Activated T-cell treated with anti-CD3 and anti-CD28 coated beads, Interleukin-2, amount 50 U/mL, for 24 hours (primary cell): ENCODE data around the gene SNORC.
"Not testable (repeated sequence)": the region's sequence is repeated elsewhere in the genome, so short reads cannot be mapped to it uniquely, and the experiment has no call there.

ENCODE experiments used
- DNase-seq: peaks from one replicate; pipeline ENCODE4 v3.0.0-alpha.2; 2020
- H3K27ac Mint-ChIP-seq: 2 replicates; pipeline ENCODE4 v1.8.0; 2020; ENCODE audit warnings: mild to moderate bottlenecking, mixed read lengths
- H3K27me3 Mint-ChIP-seq: 2 replicates; pipeline ENCODE4 v1.8.0; 2020; ENCODE audit warnings: mixed read lengths
- H3K36me3 Mint-ChIP-seq: 2 replicates; pipeline ENCODE4 v1.8.0; 2020; ENCODE audit warnings: low read depth, mixed read lengths
- H3K4me1 Mint-ChIP-seq: 2 replicates; pipeline ENCODE4 v1.8.0; 2020; ENCODE audit warnings: low read depth, mixed read lengths
- H3K4me3 Mint-ChIP-seq: 2 replicates; pipeline ENCODE4 v1.8.0; 2020; ENCODE audit warnings: mild to moderate bottlenecking, moderate library complexity, mixed read lengths
- H3K9me3 Mint-ChIP-seq: 2 replicates; pipeline ENCODE4 v1.8.0; 2020; ENCODE audit warnings: mixed read lengths

Gene SNORC

GRCh38 chr2:232892843-232893242 lies 22.8 kb downstream of the SNORC start:
- H3K4me3 Mint-ChIP-seq, result no peak overlapping the region

DNA sequence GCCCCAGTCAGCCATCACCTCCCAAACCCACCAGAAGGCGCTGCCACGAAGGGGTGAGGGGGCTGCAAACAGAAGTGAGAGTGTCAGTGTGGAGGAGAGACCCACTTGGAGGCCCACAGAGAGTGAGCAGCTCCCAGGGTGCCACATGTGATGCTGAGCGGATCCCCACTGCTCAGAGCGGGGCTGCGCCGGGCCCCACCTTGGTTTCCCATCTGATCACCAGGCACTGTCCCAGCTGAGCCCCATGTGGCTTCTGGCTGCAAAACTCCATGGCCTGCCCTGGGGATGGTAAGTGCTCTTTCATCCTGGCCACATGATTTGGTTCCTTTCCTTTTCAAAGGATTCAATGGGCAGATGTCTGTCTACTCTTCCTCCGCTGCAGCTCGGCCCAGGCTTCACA lies 23.8 kb downstream of the SNORC start:
- Mint-ChIP-seq H3K4me1 (peaks cover 9% of the 10 kb centered on the region), H3K27ac (no peak overlapping the region), H3K27me3 (peaks cover 30% of the 10 kb centered on the region), H3K9me3 (no peaks in the 10 kb centered on the region), H3K4me3 (no peak overlapping the region), H3K36me3 (no peaks in the 10 kb centered on the region)
- DNase-seq, result no peak

More at GRCh38 chr2:232892843-232893242, 22.8 kb downstream of the SNORC start:
- Mint-ChIP-seq H3K27ac (no peak overlapping the region), H3K36me3 (no peaks in the 10 kb centered on the region), H3K4me1 (peaks cover 9% of the 10 kb centered on the region), H3K27me3 (peaks cover 30% of the 10 kb centered on the region), H3K9me3 (no peaks in the 10 kb centered on the region)
- DNase-seq, result no peak

GRCh38 chr2:232894251-232894650 lies 24.2 kb downstream of the SNORC start:
- Mint-ChIP-seq H3K36me3 (no peaks in the 10 kb centered on the region), H3K9me3 (no peaks in the 10 kb centered on the region), H3K27ac (no peak overlapping the region), H3K4me1 (peaks cover 9% of the 10 kb centered on the region), H3K27me3 (peaks cover 30% of the 10 kb centered on the region), H3K4me3 (no peak overlapping the region)
- DNase-seq, result no peak

GRCh38 chr2:232894746-232895145 lies 24.7 kb downstream of the SNORC start:
- no peak for DNase-seq
- peaks cover 9% of the 10 kb centered on the region for H3K4me1 Mint-ChIP-seq
- no peaks in the 10 kb centered on the region for H3K36me3 Mint-ChIP-seq
- H3K27ac Mint-ChIP-seq, result no peak overlapping the region
- H3K9me3 Mint-ChIP-seq, result no peaks in the 10 kb centered on the region
- H3K27me3 Mint-ChIP-seq, result peaks cover 30% of the 10 kb centered on the region
- no peak overlapping the region for H3K4me3 Mint-ChIP-seq

- no peak for DNase-seq
- Mint-ChIP-seq H3K27ac (peak overlapping the region; percentile 85), H3K9me3 (no peaks in the 10 kb centered on the region), H3K36me3 (no peaks in the 10 kb centered on the region), H3K27me3 (peaks cover 20% of the 10 kb centered on the region), H3K4me3 (peak overlapping the region; percentile 37), H3K4me1 (peaks cover 6% of the 10 kb centered on the region)
Observed at GRCh38 chr2:232896111-232896510, 26.0 kb downstream of the SNORC start.

GRCh38 chr2:232896720-232897597 lies 26.9 kb downstream of the SNORC start:
- no peaks in the 10 kb centered on the region for H3K9me3 Mint-ChIP-seq
- DNase-seq, result no peak
- H3K36me3 Mint-ChIP-seq, result peaks cover 1% of the 10 kb centered on the region
- H3K4me3 Mint-ChIP-seq, result no peak overlapping the region
- H3K27me3 Mint-ChIP-seq, result peaks cover 13% of the 10 kb centered on the region
- no peak overlapping the region for H3K27ac Mint-ChIP-seq
- H3K4me1 Mint-ChIP-seq, result peaks cover 6% of the 10 kb centered on the region

- Mint-ChIP-seq H3K27me3 (peaks cover 9% of the 10 kb centered on the region), H3K9me3 (no peaks in the 10 kb centered on the region), H3K4me1 (peaks cover 6% of the 10 kb centered on the region), H3K4me3 (no peak overlapping the region), H3K27ac (no peak overlapping the region), H3K36me3 (peaks cover 4% of the 10 kb centered on the region)
- DNase-seq, result peak; percentile 61
Observed at GRCh38 chr2:232897598-232898408, 27.7 kb downstream of the SNORC start.

DNA sequence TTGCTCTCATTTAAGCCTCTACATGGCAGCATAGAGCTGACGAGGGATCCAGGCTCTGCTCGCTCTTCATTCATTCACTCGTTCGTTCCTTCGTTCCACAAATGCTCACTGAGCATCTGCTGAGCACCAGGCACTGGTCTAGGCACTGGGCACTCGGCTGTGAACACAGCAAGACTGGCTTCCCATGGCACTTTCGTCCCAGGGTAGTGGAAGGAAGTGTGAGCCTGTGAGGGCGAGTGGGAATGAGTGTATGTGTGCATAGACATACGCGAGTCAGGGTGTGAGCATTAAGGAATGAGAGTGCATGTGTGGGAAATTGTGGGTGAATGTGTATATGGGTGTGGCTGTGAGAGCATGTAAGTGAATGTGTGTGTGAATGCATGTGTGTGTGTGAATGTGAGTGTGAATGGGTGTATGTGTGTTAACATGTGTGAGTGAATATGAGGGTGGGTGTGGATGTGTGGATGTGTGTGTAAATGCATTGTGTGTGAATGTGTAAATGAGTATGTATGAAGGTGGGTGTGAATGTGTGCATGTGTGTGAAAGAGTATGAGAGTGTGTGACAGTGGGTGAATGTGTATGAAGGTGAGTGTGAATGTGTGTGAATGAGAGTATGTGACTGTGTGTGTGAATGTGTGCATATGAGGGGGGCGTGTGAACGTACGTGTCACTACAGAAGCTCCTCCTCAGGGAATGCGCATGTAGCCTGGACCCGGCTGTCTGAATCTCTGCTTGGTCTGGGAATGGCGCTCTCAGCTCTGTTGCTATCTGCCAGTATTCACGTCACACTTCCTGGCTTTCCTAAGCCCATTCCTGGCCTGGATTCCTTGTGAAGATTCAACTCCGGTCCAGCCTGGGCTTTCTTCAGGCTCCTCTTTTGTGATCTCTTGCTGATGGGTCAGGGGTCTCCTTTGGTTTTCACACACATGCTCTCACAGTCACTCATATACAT lies 28.8 kb downstream of the SNORC start:
- no peak for DNase-seq
- H3K9me3 Mint-ChIP-seq, result no peaks in the 10 kb centered on the region

DNA sequence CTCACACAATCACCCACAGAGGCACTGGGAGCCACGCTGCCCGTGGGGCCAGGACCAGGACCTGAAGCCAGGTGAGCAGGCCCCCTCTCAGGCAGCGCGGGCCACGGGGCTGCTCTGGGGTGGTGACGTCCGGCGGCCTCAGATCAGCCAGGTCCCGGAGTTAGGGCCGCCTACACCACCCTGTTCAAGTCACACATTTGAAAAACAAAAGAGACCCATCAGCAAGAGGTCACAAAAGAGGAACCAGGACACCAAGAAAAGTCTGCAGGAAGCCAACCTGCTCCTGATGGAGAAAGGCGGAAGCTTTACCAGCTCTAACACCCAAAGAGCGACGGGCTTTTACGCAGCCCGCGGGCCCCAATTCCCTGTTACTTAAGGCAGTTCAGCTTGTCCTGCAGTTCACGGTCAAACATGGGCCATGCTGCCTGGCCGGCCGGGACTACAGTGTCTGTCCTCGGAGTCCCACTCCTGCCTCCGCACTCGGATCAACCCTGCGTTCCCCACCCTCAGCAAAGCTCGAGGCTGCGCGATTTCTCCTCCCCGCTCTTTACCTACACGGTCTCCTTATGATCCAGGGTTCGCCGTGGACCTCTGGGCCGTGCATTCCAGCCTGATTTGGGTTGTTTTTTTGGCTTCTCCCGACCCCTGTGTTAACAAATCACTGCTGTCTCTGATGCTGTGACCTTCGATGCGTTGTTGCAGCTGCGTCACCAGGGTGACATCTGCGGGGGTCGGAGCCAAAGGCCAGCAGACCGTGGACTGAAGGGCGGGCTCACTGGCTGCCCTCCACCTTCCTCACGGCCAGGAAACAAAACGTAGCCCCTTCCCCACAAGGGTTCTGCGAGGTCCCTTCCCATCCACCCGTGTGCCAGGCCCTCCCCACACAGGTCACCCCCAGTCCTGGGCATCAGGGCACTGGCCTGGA lies 31.0 kb downstream of the SNORC start:
- no peak overlapping the region for H3K4me3 Mint-ChIP-seq
- no peak for DNase-seq
- H3K27me3 Mint-ChIP-seq, result peaks cover 5% of the 10 kb centered on the region
- no peak overlapping the region for H3K27ac Mint-ChIP-seq
- no peaks in the 10 kb centered on the region for H3K9me3 Mint-ChIP-seq
- H3K36me3 Mint-ChIP-seq, result peaks cover 4% of the 10 kb centered on the region
- peaks cover 2% of the 10 kb centered on the region for H3K4me1 Mint-ChIP-seq

More for the DNA sequence above, 28.8 kb downstream of the SNORC start:
- Mint-ChIP-seq H3K27me3 (peaks cover 5% of the 10 kb centered on the region), H3K4me3 (no peak overlapping the region), H3K27ac (no peak overlapping the region), H3K4me1 (peaks cover 6% of the 10 kb centered on the region), H3K36me3 (peaks cover 4% of the 10 kb centered on the region)

DNA sequence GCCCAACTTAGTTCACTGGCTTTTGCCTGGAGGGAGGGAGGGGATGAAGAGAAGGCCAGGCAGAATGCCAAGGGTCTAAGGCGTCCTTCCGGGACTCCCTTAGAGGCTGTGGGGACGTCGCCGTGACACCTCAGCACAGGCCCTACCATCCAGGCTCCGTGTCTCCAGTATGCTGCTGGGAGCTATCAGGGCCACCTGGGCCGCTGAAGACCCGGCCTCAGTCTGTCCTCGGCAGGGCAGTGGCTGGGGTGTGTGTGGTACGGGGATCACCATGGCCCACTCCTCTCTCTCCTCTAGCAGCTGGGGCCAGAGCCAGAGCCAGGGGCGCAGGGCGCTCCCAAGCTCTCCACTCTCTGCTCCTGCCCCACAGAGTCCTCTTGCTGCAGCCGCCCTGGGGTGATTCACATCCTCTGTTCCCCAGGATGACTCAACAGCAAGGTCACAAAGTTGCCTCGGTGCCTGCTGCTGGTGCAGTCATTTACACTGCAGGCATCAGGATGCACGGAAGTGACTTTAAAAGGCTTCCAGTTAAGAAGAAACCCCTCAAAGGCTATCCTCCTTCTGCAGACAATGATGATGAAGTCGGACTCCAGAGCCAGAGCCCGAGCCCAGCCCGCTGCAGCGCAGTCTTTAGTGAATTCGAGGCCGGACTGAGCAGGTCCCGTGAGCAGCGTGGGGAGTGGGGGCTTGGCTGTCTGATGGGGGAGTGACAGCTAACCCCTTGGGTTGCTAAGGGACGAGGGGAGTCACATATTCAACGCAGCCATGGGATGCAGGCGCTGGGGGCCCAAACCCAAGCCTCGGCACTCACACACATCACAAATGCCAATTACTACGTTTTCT lies 31.9 kb downstream of the SNORC start:
- DNase-seq, result peak; percentile 47
- Mint-ChIP-seq H3K36me3 (peaks cover 4% of the 10 kb centered on the region), H3K27ac (peak overlapping the region; percentile 73), H3K4me3 (peak overlapping the region; percentile 40), H3K27me3 (peaks cover 5% of the 10 kb centered on the region), H3K9me3 (no peaks in the 10 kb centered on the region), H3K4me1 (no peaks in the 10 kb centered on the region)

- peaks cover 4% of the 10 kb centered on the region for H3K36me3 Mint-ChIP-seq
- no peak overlapping the region for H3K4me3 Mint-ChIP-seq
- H3K9me3 Mint-ChIP-seq, result no peaks in the 10 kb centered on the region
- no peaks in the 10 kb centered on the region for H3K4me1 Mint-ChIP-seq
- DNase-seq, result no peak
- H3K27me3 Mint-ChIP-seq, result peaks cover 9% of the 10 kb centered on the region
- no peak overlapping the region for H3K27ac Mint-ChIP-seq
Observed at GRCh38 chr2:232903989-232904388, 33.9 kb downstream of the SNORC start.

DNA sequence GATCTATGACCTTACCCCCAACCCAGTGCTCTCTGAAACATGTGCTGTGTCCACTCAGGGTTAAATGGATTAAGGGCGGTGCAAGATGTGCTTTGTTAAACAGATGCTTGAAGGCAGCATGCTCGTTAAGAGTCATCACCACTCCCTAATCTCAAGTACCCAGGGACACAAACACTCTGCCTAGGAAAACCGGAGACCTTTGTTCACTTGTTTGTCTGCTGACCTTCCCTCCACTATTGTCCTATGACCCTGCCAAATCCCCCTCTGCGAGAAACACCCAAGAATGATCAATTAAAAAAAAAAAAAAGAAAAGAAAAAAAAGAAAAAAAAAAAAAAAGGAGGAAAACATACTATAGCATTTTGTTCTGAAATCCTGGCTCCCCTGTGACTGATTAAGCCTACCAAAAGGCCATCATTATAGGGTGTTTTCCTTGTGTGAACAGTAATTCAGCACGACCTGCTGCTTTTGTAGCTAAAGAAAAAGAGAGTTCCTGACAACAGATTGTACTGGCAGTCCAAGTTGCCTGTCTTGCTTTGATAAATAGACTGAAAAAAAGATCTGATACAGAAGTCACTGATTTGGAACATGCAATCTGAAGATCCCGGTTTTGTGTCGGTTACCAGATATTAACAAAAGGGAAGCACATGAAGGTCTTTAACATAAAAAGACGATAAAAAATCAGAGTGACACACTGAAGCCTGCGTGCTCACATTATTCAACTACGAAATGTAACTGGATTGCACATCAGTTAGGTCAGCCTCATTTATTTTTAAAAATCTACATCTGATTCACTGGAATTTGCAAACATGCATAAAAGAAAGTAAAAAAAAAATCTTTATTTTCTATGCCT lies 37.0 kb downstream of the SNORC start:
- not testable (repeated sequence) for H3K27ac Mint-ChIP-seq, H3K4me3 Mint-ChIP-seq, DNase-seq, H3K4me1 Mint-ChIP-seq, H3K36me3 Mint-ChIP-seq
- peaks cover 13% of the 10 kb centered on the region for H3K9me3 Mint-ChIP-seq
- peaks cover 19% of the 10 kb centered on the region for H3K27me3 Mint-ChIP-seq
